K562 (cell line): ENCODE results near the gene ARHGAP8. TPM values are rescaled to one million over a fixed set of nuclear protein-coding genes. Genes with fewer than 3 reads are reported as not detected.
A peak's percentile ranks its signal among the peaks of the same experiment; 100 is the strongest.

ENCODE experiments used
- ATAC-seq: fragments of 200-7000 bp; cut with Tn5 transposase; 3 replicates; pipeline ENCODE4 v1.9.1; 2020; ENCODE audit warnings: moderate library complexity
- BruUV-seq: library from RNA; stranded (reverse); fragments of 400-500 nt; replicated peaks from 2 replicates; lab custom pipeline; 2021; lab: Mats Ljungman, UMichigan
- CTCF ChIA-PET: fragments of 300-600 bp; formaldehyde crosslinking; extraction: SDS; loops from one replicate; lab custom pipeline; 2021; ENCODE audit warnings: low intra/inter-chr PET ratio; lab: Yijun Ruan, JAX
- POLR2A ChIA-PET: fragments of 300-600, 350-650 bp; sonication (Branson Sonifier 250); formaldehyde crosslinking; extraction: SDS; loops from one replicate; lab custom pipeline; 2021; ENCODE audit warnings: antibody characterized with exemption, inconsistent platforms; lab: Yijun Ruan, JAX
- DNase-seq, 4 experiments: peaks; one replicate each; pipeline versions ENCODE4 v3.0.0 to v3.0.0-alpha.2; 2011 to 2018; ENCODE audit warnings: low spot score in 3 of 4, mixed read lengths in 3 of 4; ENCODE audit errors: extremely low read depth in 1 of 4
- FAIRE-seq: peaks from 2 replicates; lab custom pipeline; 2011; peaks lifted over from hg19 to GRCh38; lab: Jason Lieb, UNC
- H2AFZ ChIP-seq: 2 replicates; pipeline ENCODE4 v1.6.0; 2011; ENCODE audit warnings: low read depth, low read length, control low read depth, inconsistent platforms
- H3K27ac ChIP-seq: fragments of 200-600 bp; 3 replicates; pipeline ENCODE4 v1.8.0; 2011; ENCODE audit warnings: low read depth, mild to moderate bottlenecking, control low read depth, inconsistent platforms, low read length, moderate library complexity, mixed read lengths; ENCODE audit errors: extremely low read depth
- H3K27me3 ChIP-seq, 2 experiments: fragments of 300-600 bp in 1 of 2; 2 replicates in 1 of 2; 3 replicates in 1 of 2; pipeline versions ENCODE4 v1.6.0 to v1.8.0; 2011; ENCODE audit warnings: inconsistent platforms in 2 of 2, low read length in 2 of 2, mild to moderate bottlenecking in 1 of 2, mixed read lengths in 1 of 2, moderate library complexity in 1 of 2; ENCODE audit not compliant: control insufficient read depth in 2 of 2, insufficient read depth in 2 of 2
- H3K36me3 ChIP-seq: fragments of 300-600 bp; 3 replicates; pipeline ENCODE4 v1.8.0; 2011; ENCODE audit warnings: mild to moderate bottlenecking, low read length, inconsistent platforms; ENCODE audit not compliant: control insufficient read depth, insufficient read depth
- H3K4me1 ChIP-seq, 2 experiments: fragments of 200-600 bp in 1 of 2; replicated peaks in 1 of 2; 2 replicates in 1 of 2; 3 replicates in 1 of 2; pipeline versions ENCODE4 v1.5.1 to v1.8.0; 2011; ENCODE audit warnings: inconsistent platforms in 2 of 2, low read length in 2 of 2, mild to moderate bottlenecking in 1 of 2, mixed read lengths in 1 of 2, moderate library complexity in 1 of 2; ENCODE audit not compliant: control insufficient read depth in 2 of 2, insufficient read depth in 2 of 2
- H3K4me2 ChIP-seq: 2 replicates; pipeline ENCODE4 v1.6.1; 2011; ENCODE audit warnings: low read length, control low read depth, inconsistent platforms, mixed read lengths; ENCODE audit not compliant: insufficient read depth
- H3K4me3 ChIP-seq: fragments of 200-600 bp; sonication (generic), shearing (Covaris generic); 2 replicates; pipeline ENCODE4 v1.5.1; 2016; ENCODE audit warnings: control low read depth, inconsistent platforms
- H3K79me2 ChIP-seq: fragments of 200-600 bp; 3 replicates; pipeline ENCODE4 v1.8.0; 2011; ENCODE audit warnings: low read length, inconsistent platforms; ENCODE audit not compliant: control insufficient read depth, insufficient read depth
- H3K9ac ChIP-seq, 2 experiments: 2 replicates each; pipeline versions ENCODE4 v1.6.0 to v1.6.1; 2011; ENCODE audit warnings: low read depth in 2 of 2, low read length in 2 of 2, control low read depth in 1 of 2, inconsistent platforms in 1 of 2, mild to moderate bottlenecking in 1 of 2, mixed read lengths in 1 of 2; ENCODE audit not compliant: insufficient read depth in 1 of 2
- H3K9me1 ChIP-seq: one replicate; pipeline ENCODE4 v1.6.0; 2011; ENCODE audit warnings: inconsistent platforms, mild to moderate bottlenecking, low read length, moderate library complexity; ENCODE audit not compliant: control insufficient read depth, insufficient read depth
- H3K9me3 ChIP-seq: replicated peaks from 2 replicates; pipeline ENCODE4 v1.5.1; 2011; ENCODE audit warnings: low read depth, low read length, inconsistent platforms; ENCODE audit not compliant: control insufficient read depth, insufficient read depth
- H4K20me1 ChIP-seq: replicated peaks from 2 replicates; pipeline ENCODE4 v1.6.1; 2011; ENCODE audit warnings: low read length, inconsistent platforms, mixed read lengths; ENCODE audit not compliant: control insufficient read depth, insufficient read depth
- GATAD2B ChIP-seq: fragments of 450-650 bp; IDR thresholded peaks from 2 replicates; pipeline ENCODE4 v1.6.1; 2017; ENCODE audit warnings: mild to moderate bottlenecking, borderline replicate concordance
- PCBP2 ChIP-seq: fragments of 200-400 bp; formaldehyde crosslinking; IDR thresholded peaks from 2 replicates; pipeline ENCODE4 v1.6.1; 2018; ENCODE audit warnings: low read length, low read depth, mild to moderate bottlenecking, moderate library complexity; ENCODE audit not compliant: poor library complexity, severe bottlenecking
- ZNF511 ChIP-seq: sonication (generic); formaldehyde crosslinking; IDR thresholded peaks from 2 replicates; pipeline ENCODE4 v1.8.0; 2022; ENCODE audit warnings: mild to moderate bottlenecking, missing genetic modification reagents
- WGBS: fragments of 100-300 bp; shearing (Covaris generic); methylation state at CpG from one replicate; pipeline ENCODE4 v1.1.6; 2016; ENCODE audit warnings: low coverage, mixed read lengths; ENCODE audit not compliant: insufficient coverage; ENCODE audit errors: missing lambda C conversion rate; 5-methylcytosine and 5-hydroxymethylcytosine counted together
- in situ Hi-C: fragments of 300-500 bp; cut with MboI; formaldehyde crosslinking; loops from 4 replicates; pipeline ENCODE4 v1.15.0; 2018; ENCODE audit warnings: inconsistent platforms, mixed read lengths
- intact Hi-C: fragments of 100-400 bp; cut with micrococcal nuclease; formaldehyde crosslinking; loops from 2 replicates; pipeline ENCODE4 v1.14.2; 2022
- polyA plus RNA-seq, 8 experiments: library from polyadenylated mRNA; depleted of rRNA in 4 of 8; stranded (reverse) in 5 of 8; unstranded in 3 of 8; fragments of >200 nt; fragmentation: Nextera tagmentation in 2 of 8; fragmentation: Illumina TruSeq in 1 of 8; extraction: Ambion mirVana in 2 of 8; extraction: Trizol in 1 of 8; gene quantifications; 2 replicates each; pipeline versions ENCODE4 v1.2.1 to v1.2.3, GENCODE V29; 2011 to 2014; ENCODE audit warnings: inconsistent platforms in 1 of 8, missing spikeins in 1 of 8
- total RNA-seq, 7 experiments: library from RNA; depleted of rRNA in 6 of 7; stranded (reverse); fragments of >200 nt in 6 of 7; fragmentation: Illumina TruSeq in 2 of 7; extraction: Trizol in 2 of 7; gene quantifications; 2 replicates each; pipeline versions ENCODE4 v1.2.1 to v1.2.3, GENCODE V29; 2011 to 2021; ENCODE audit warnings: low replicate concordance in 1 of 7
- TF ChIP-seq, protein P1 (sequence below), 2 experiments: fragments of 450-650 bp in 1 of 2; sonication (generic) in 1 of 2; formaldehyde crosslinking in 1 of 2; IDR thresholded peaks in 1 of 2; conservative IDR thresholded peaks in 1 of 2; 2 replicates each; pipeline versions ENCODE4 v1.6.1 to v1.8.1; 2016 to 2023; ENCODE audit warnings: mild to moderate bottlenecking in 2 of 2, moderate library complexity in 2 of 2, inconsistent platforms in 1 of 2, missing genetic modification reagents in 1 of 2

The ARHGAP8 gene
- total and polyA plus RNA-seq, 9 of the 15 experiments (the other 6 are each of a cell fraction or from before 2014, with no cell fraction given): 0.15 to 2.2 (median 0.62) TPM

- in situ Hi-C loops: no loop called here
- intact Hi-C loops: no loop called here
- 4% methylated on average over 6 of the region's 11 CpGs for WGBS
- Histone ChIP-seq H3K4me2 (no peak overlapping the region), H3K4me1 (no peaks in the 10 kb centered on the region; a peak in 1 of 5 replicates), H3K9me1 (no peaks in the 10 kb centered on the region), H3K27ac (no peak overlapping the region), H3K79me2 (no peaks in the 10 kb centered on the region), H2AFZ (no peak overlapping the region), H3K9me3 (no peaks in the 10 kb centered on the region), H3K4me3 (no peak overlapping the region), H3K27me3 (peaks cover 2 to 18% of the 10 kb centered on the region in 2 experiments; a peak in 2 of 5 replicates), H4K20me1 (0 out of 2 replicates have a peak, but pooled peaks cover 4% of the 10 kb centered on the region), H3K36me3 (no peaks in the 10 kb centered on the region), H3K9ac (no peak overlapping the region)
- POLR2A ChIA-PET: no interaction called here
- TF ChIP-seq, protein P1, sequence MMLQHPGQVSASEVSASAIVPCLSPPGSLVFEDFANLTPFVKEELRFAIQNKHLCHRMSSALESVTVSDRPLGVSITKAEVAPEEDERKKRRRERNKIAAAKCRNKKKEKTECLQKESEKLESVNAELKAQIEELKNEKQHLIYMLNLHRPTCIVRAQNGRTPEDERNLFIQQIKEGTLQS (IDR thresholded peaks at IDR 0.05): peak; percentile 66; the same call in 1 of the 2 replicates
- TF ChIP-seq, protein P1 (CRISPR knock-in tag; conservative IDR thresholded peaks at IDR 0.05): no peak
- TF ChIP-seq GATAD2B (no peak), ZNF511 (CRISPR knock-in tag) (no peak), PCBP2 (no peak)
- no TSS peak for BruUV-seq
- DNase-seq (no peak), FAIRE-seq (no peak), ATAC-seq (no peak)
- CTCF ChIA-PET: no interaction called here
Measured at GRCh38 chr22:44891293-44891747, 138.9 kb downstream of the ARHGAP8 start.
